NCI-H2196 treated with DMSO at 0.1 percent for 48 hours (cell line): Measurements from ENCODE around the gene MAP4K1.
"Not testable (repeated sequence)": the region's sequence is repeated elsewhere in the genome, so short reads cannot be mapped to it uniquely, and the experiment has no call there.

Experiments
- DNase-seq: peaks from one replicate; lab custom pipeline; 2025; ENCODE audit not compliant: unreplicated experiment; lab: John Stamatoyannopoulos, UW

MAP4K1 gene

DNA sequence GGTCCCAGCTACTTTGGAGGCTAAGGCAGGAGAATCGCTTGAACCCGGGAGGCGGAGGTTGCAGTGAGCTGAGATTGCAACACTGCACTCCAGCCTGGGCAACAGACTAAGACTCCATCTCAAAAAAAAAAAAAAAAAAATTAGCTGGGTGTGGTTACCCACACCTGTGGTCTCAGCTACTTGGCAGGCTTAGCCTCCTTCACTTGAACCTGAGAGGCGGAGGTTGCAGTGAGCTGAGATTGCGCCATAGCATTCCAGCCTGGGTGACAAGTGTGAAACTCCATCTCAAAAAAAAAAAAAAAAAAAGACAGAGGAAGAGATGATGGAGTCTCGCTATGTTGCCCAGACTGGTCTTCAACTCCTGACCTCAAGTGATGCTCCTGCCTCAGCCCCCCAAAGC lies 38.4 kb downstream of the MAP4K1 start:
- DNase-seq: not testable (repeated sequence)

DNA sequence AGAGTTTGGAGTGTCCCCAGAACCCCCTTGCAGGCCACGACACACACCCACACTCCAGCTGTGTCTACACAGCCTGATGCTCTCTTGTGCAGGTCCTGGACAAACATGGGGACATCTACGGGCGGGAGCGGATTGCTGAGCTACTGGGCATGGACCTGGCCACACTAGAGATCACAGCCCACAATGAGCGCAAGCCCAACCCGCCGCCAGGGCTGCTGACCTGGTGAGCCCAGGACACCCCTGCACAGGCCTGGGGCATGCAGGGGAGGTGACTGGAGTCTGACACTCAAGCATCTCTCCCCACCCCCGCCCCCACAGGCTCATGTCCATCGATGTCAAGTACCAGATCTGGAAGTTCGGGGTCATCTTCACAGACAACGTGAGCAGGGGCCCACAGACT lies 39.9 kb downstream of the MAP4K1 start:
- no peak for DNase-seq

DNA sequence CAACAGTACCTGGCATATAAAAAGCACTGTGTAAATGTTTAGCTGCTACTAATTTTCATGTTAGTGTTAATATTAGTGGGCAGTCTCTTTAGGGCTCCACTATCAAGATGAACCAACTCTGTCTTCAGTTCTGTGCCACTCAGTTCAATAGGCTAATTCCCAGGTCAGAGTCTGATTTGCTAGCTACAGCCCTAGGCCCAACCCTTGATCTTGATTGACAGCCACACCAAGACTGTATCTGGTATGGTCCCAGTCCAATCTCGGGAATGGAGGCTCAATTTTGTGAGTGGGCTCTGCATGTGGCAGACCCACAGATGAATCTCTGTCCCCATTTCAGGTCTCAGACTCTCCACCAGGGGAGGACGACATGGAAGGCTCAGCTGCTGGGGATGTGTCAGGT lies 46.1 kb downstream of the MAP4K1 start:
- DNase-seq: no peak

DNA sequence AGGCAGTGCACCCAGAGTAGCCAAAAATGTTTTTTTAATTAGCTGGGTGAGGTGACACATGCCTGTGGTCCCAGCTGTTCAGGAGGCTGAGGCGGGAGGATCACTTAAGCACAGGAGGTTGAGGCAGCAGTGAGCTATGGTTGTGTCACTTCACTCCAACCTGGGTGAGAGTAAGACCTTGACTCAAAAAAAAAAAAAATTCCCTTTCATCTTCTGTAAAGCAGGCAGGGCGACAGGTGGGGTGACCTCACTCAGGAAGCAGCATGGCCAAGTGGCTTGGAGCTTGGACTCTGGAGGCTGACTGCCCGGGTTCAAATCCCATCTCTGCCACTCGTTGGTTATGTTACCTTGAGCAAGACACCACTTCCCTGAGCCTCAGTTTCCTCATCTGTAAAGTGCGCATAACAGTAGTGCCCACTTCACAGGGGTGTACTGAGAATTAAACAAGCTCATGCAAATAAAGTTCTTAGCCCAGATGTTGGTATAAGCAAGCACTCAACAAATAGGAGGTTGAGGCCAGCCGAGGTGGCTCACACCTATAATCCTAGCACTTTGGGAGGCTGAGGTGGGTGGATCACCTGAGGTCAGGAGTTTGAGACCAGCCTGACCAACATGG lies 48.3 kb downstream of the MAP4K1 start:
- no peak for DNase-seq

DNA sequence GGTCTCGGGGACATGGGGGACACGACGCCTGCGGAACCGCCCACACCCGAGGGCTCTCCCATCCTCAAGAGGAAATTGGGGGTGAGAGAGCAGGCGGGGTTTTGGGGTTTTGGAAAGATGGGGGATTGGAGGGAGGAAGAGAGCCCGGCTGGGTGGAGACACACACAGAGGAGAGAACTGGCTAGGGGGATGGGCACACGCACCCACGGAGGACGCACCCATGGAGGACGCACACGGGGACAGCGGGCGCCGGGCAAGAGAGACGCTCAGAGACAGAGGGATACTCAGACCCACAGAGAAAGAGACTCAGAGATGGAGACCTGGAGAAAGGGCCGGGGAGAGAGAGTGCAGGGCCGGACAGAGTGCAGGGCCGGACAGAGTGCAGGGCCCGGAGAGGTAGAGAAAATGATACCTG lies 52.1 kb downstream of the MAP4K1 start:
- DNase-seq: no peak

DNA sequence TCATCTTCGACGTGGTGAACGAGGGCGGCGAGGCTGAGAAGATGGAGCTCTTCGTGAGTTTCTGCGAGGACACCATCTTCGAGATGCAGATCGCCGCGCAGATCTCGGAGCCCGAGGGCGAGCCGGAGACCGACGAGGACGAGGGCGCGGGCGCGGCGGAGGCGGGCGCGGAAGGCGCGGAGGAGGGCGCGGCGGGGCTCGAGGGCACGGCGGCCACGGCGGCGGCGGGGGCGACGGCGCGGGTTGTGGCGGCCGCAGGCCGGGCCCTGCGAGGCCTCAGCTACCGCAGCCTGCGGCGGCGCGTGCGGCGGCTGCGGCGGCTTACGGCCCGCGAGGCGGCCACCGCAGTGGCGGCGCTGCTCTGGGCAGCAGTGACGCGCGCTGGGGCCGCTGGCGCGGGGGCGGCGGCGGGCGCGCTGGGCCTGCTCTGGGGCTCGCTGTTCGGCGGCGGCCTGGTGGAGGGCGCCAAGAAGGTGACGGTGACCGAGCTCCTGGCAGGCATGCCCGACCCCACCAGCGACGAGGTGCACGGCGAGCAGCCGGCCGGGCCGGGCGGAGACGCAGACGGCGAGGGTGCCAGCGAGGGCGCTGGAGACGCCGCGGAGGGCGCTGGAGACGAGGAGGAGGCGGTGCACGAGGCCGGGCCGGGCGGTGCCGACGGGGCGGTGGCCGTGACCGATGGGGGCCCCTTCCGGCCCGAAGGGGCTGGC lies 52.6 kb downstream of the MAP4K1 start:
- DNase-seq: no peak

DNA sequence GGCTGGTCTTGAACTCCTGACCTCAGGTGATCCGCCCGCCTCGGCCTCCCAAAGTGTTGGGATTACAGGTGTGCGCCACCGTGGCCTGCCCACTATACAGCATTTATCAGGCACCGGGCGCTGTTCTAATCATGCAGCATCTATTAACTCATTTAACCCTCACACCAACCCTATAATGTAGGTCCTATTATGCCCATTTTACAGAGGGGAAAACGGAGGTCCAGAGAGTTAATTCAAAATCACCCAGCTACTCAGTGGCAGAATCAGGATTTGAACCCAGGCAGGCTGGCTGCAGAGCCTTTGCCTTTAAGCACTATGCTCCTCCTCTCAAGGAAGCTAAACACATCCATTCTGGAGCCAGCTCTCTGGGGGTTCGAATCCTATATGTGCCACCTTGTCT lies 54.3 kb downstream of the MAP4K1 start:
- DNase-seq: no peak

DNA sequence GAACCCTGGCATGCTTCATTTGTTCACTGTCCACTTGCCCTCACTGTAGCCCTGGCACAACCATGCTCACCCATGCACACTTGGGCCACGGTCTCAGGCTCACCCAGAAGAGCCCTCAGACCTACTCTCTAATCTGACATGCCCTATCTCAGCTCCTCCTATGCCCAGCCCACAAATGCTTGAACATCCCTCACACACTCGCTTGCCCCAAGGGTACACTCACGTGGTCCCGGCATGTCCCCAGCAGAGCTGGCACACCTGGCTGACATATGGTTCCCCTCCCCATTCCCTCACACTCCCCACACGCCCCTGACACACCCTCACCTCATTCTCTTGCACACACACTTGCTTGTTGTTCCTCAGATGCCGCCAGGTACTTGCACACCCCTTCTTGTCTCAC lies 55.7 kb downstream of the MAP4K1 start:
- no peak for DNase-seq

DNA sequence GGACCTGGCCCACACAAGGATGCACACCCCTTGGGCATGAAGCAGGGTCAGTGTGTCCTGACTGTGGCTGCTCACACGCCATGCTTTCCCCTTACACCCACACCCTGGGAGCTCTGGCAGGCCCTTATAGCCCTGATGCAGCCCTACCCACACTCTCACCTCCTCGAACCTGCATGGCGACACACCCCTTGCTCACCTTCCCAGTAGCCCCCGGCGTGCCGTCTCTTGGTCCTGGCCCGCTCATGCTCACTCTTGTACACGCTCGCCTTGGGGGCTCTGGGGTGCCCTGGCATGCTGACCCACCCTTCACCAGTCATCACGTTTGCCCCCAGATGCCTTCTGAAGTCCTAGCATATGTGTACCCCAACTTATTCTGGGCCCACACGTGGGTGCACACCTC lies 56.1 kb downstream of the MAP4K1 start:
- no peak for DNase-seq

DNA sequence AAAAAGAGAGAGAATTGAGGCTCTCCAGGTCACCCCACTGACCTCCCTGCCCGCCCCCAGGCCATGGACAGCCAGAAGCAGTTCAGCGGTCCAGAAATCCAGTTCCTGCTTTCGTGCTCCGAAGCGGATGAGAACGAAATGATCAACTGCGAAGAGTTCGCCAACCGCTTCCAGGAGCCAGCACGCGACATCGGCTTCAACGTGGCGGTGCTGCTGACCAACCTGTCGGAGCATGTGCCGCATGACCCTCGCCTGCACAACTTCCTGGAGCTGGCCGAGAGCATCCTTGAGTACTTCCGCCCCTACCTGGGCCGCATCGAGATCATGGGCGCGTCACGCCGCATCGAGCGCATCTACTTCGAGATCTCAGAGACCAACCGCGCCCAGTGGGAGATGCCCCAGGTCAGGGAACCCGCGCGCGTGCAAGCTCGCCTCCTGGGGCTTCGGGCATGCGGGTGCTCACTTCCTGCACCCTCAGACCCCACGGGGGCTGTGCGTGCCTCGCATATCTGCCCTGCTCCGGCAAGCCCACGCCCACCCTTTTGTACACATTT lies 56.6 kb downstream of the MAP4K1 start:
- no peak for DNase-seq

DNA sequence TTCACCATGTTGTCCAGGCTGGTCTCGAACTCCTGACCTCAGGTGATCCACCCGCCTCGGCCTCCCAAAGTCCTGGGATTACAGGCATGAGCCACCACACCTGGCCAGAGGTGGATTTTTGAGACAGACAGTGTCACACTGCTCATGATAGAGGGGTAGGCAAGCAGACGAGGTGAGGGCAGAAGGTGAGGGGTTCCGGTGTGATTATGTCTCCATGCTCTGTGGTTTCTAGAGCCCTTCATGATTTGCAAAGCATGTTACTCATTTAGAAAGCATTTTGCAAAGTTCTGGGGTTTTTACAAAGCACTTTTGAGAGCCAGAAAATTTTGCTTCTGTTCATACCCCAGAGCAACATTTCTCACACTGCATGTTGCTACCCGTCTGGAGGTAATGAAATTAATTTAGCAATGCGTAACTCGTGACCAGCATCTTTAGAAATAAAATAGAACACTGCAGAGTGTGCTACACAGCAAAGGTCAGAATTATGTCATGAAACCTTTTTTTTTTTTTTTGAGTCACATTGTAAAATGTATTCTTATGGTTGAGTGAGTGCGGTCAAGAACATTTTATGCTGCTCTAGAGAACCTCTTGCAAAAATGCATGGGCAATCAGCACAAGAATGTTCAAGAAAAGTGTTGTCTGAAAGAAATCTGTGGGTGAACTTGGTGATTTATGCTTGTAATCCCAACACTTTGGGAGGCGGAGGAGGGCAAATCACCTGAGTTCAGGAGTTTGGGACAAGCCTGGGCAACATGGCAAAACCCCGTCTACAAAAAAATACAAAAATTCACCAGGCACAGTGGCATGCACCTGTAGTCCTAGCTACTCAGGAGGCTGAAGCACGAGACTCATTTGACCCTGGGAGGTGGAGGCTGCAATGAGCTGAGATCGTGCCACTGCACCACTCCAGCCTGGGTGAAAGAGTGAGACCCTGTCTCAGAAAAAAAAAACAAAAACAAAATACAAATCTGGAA lies 58.0 kb downstream of the MAP4K1 start:
- DNase-seq: no peak

DNA sequence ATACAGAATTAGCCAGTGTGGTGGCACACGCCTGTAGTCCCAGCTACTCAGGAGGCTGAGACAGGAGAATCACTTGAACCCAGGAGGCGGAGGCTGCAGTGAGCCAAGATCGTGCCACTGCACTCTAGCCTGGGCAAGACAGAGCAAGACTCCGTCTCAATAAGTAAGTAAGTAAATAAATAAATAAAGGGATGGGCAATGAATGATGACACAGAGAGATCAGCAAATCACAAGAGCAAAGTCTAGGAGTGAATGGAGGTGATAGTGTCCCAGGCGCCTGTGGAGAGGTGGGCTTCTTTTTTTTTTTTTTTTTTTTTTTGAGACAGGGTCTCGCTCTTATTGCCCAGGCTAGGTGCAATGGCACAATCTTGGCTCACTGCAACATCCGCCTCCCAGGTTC lies 58.8 kb downstream of the MAP4K1 start:
- DNase-seq: not testable (repeated sequence)

DNA sequence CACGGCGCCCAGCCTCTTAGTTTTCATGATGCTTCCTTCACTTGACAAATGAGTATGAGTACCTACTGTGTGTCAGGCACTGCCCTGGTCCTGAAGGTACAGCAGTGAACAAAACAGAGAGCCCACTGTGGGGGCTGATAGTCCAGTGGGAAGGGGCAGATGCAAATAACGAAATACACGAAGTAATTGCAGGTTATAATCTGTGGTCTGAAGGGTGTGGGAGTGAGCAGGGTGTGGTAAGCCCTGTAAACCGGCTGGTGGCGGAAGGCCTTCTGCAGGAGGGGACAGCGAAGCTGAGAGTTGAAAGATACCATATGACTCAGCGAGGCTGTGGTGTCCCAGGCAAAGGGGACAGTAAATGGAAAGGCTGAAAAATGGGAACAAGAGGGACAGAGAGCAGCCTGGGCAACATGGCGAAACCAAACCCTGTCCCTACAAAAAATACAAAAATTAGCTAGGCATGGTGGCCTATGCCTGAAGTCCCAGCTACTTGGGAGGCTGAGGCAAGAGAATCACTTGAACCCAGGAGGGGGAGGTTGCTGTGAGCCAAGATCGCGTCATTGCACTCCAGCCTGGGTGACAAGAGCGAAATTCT lies 60.5 kb downstream of the MAP4K1 start:
- no peak for DNase-seq

DNA sequence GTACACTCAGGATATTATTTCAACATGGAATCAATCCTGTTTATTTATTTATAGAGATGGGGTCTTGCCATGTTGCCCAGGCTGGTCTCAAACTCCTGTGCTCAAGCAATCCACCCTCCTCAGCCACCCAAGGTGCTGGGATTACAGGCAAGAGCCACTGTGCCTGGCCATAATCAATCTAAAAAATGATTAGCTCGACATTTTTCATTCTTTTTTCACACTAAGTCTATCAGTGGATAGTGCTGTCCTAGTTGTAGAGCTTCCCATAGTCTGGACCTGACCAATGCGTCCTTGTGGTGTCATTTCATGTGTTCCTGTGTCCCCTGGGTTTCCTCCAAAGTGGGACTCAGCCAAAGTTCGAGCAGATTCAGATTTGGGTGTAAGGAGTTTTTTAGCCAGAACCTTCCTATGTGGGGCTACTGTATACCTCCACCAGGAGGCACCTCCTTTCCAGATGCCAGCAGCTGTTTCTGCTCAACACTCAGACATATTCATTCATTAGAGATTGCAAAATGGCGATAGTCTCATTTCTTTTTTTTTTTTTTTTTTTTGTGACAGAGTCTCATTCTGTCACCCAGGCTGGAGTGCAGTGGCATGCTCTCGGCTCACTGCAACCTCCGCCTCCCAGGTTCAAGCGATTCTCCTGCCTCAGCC lies 61.1 kb downstream of the MAP4K1 start:
- DNase-seq: no peak

DNA sequence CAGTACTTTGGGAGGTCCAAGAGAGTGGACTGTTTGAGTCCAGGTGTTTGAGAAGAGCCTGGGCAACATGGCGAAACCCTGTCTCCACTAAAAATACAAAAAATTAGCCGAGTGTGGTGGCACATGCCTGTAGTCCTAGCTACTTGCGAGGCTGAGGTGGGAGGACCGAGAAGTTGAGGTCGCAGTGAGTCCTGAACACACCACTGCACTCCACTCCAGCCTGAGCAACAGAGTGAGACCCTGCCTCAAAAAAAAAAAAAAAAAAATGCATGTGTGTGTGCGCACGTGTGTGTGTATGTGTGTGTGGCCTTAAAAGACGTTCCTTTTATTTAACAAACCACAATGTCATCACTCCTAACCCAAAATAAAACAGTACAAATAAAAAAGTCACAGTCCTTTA lies 62.6 kb downstream of the MAP4K1 start:
- no peak for DNase-seq

DNA sequence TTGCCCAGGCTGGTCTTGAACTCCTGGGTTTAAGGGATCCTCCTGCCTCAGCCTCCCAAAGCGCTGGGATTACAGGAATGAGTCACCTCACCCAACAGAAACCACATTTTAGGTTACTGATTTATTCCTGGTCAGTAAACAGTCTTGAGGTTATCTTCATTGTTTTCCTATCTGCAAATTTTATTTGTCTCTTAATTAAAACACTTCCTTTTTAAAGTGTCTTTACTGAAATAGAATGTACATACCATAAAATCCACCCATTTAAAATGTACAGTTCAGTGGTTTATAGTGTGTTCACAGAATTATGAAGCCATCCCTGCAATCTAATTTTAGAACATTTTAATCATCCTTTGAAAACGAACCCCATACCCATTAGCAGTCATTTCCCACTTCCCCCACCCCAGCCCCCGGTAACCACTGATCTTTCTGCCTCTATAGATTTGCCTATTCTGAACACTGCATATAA lies 63.0 kb downstream of the MAP4K1 start:
- no peak for DNase-seq

DNA sequence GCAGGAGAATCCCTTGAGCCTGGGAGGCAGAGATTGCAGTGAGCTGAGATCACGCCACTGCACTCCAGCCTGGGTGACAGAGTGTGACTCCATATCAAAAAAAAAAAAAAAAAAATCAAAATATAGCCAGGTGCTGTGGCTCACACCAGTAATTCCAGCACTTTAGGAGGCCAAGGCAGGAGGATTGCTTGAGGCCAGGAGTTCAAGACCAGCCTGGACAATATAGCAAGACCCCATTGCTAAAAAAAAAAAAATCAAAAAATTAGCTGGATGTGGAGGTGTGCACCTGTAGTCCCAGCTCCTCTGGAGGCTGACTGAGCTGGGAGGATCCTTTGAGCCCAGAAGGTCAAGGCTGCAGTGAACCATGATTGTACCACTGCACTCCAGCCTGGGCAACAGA lies 64.5 kb downstream of the MAP4K1 start:
- DNase-seq: not testable (repeated sequence)

DNA sequence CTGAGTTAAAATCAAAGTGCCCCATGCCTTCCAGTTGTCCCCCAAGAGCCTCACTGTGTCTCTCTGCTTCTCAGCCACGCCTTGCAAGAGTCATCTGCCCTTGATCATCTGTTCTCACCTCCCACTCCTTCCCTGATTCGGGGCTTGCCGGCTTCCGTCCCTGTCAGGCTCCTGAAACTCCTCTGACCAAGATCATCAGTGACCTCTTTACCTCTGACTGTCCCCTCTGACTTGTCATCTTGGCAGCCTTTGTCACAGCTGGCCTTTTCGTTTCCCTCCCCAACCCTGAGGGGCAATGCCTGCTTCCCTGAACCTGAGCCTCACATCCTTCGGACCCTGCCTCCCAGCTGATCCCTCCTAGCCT lies 66.3 kb downstream of the MAP4K1 start:
- no peak for DNase-seq

DNA sequence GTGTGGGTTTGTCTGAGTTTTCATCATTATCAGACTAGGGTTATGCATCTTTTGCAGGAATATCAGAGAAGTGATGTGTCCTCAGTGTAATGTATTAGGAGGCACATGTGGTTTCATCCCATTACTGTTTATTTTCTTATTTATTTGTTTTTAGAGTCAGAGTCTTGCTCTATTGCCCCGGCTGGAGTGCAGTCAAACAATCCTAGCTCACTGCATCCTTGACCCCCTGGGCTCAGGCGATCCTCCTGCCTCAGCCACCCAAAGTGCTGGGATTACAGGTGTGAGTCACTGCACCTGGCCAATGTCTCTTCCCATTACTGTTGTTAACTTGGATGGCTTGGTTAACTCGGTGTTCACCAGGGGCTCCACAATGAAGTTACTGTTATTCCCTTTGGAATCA lies 67.4 kb downstream of the MAP4K1 start:
- no peak for DNase-seq

DNA sequence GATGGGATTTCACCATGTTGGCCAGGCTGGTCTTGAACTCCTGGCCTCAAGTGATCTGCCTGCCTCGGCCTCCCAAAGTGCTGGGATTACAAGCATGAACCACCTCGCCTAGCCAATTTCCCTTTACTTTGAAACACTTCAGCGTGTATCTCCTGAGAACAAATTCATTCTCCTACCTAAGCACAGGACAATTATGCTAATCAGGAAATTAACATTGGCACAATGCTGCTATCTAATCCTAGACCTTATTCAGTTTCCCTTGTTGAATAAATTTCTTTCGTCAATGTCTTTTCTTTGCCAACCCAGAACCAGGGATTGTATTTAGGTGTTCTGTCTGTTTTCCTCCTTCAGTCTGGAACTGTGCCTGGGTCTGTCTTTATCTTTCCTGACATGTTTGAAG lies 67.8 kb downstream of the MAP4K1 start:
- no peak for DNase-seq

DNA sequence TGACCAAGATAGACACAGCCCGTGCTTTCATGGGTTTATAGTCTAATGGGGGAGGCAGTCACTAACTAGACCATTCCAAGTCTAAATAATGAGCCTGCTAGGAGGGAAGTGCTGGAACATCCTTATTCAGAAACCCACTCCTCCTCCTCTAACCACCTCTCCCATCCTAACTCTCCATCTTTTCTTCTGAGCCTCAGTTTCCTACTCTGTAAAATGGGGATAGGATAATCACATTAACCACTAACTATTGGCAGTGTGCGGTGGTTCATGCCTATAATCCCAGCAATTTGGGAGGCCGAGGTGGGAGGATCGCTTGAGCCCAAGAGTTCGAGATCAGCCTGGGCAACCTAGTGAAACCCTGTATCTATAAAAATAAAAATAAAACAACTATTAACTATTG lies 68.7 kb downstream of the MAP4K1 start:
- no peak for DNase-seq
